SK-N-MC (cell line): ENCODE results near the gene SPAG7.
A peak's percentile ranks its signal among the peaks of the same experiment; 100 is the strongest.

Source experiments
- DNase-seq: peaks from one replicate; pipeline ENCODE4 v3.0.0-alpha.2; 2011; ENCODE audit warnings: low read depth, low spot score
- H3K27ac ChIP-seq: fragments of 200-600 bp; sonication (generic); 2 replicates; pipeline ENCODE4 v1.5.1; 2016; ENCODE audit warnings: mixed run types
- H3K36me3 ChIP-seq: fragments of 200-600 bp; sonication (generic); 2 replicates; pipeline ENCODE4 v1.6.1; 2017; ENCODE audit warnings: antibody characterized with exemption, low read length, mixed read lengths; ENCODE audit not compliant: insufficient read depth
- H3K4me3 ChIP-seq: fragments of 200-600 bp; sonication (generic); 2 replicates; pipeline ENCODE4 v1.5.1; 2016
- H3K9ac ChIP-seq: fragments of 200-600 bp; sonication (generic); 2 replicates; pipeline ENCODE4 v1.8.0; 2017; ENCODE audit warnings: mixed run types, mixed read lengths; ENCODE audit not compliant: insufficient read length
- H3K9me3 ChIP-seq: fragments of 200-600 bp; sonication (generic); 2 replicates; pipeline ENCODE4 v1.6.1; 2017; ENCODE audit warnings: low read depth, mild to moderate bottlenecking, antibody characterized with exemption, low read length, moderate library complexity, mixed read lengths
- EZH2 ChIP-seq: fragments of 200-600 bp; sonication (generic); IDR thresholded peaks from one replicate; pipeline ENCODE4 v1.6.1; 2017; ENCODE audit warnings: antibody characterized with exemption
- FOXP2 ChIP-seq: optimal IDR thresholded peaks from 2 replicates; pipeline ENCODE3; 2011; ENCODE audit warnings: mild to moderate bottlenecking, moderate library complexity; ENCODE audit not compliant: insufficient read depth; ENCODE audit errors: extremely low read length, control extremely low read depth
- POLR2AphosphoS5 ChIP-seq: IDR thresholded peaks from 2 replicates; pipeline ENCODE4 v1.6.1; 2012; ENCODE audit warnings: mild to moderate bottlenecking, low read depth, low read length, borderline replicate concordance

SPAG7 gene

GRCh38 chr17:4948166-4948930, 19.3 kb downstream of the SPAG7 start, which contains the start of gene PFN1:
Gene PFN1 (minus strand): TSS chr17:4948530. CDS start chr17:4948394, 136 bp downstream.
- H3K4me3 ChIP-seq, result peak within 1 kb of the TSS; percentile 83

GRCh38 chr17:4947411-4948165, 20.0 kb downstream of the SPAG7 start:
- no peak for TF ChIP-seq EZH2
- TF ChIP-seq POLR2AphosphoS5, result no peak; the same call in 1 of the 2 replicates
- no peak for TF ChIP-seq FOXP2
- Histone ChIP-seq H3K9ac (peak overlapping the region; percentile 90), H3K36me3 (peaks cover 43% of the 10 kb centered on the region), H3K9me3 (no peaks in the 10 kb centered on the region), H3K4me3 (peak overlapping the region; percentile 83), H3K27ac (peak overlapping the region; percentile 97)
- no peak for DNase-seq

More at GRCh38 chr17:4948166-4948930, 19.3 kb downstream of the SPAG7 start, which contains the start of gene PFN1:
- H3K9ac ChIP-seq, result peak within 1 kb of the TSS; percentile 90
- DNase-seq, result peak; percentile 52
- no peaks in the 10 kb centered on the region for H3K9me3 ChIP-seq
- H3K27ac ChIP-seq, result peak within 1 kb of the TSS; percentile 97
- peak; percentile 62; the same call in 1 of the 2 replicates for TF ChIP-seq POLR2AphosphoS5
- no peak for TF ChIP-seq FOXP2
- TF ChIP-seq EZH2, result no peak
- H3K36me3 ChIP-seq, result peaks cover 36% of the 10 kb centered on the region

- Histone ChIP-seq H3K9me3 (no peaks in the 10 kb centered on the region), H3K9ac (peak overlapping the region; percentile 90), H3K36me3 (peaks cover 49% of the 10 kb centered on the region), H3K27ac (0 out of 2 replicates have a peak overlapping the region, but pooled peaks have one; percentile 55), H3K4me3 (peak overlapping the region; percentile 83)
- TF ChIP-seq FOXP2 (no peak), POLR2AphosphoS5 (no peak), EZH2 (no peak)
- DNase-seq, result no peak
These were observed 20.6 kb downstream of the SPAG7 start for GRCh38 chr17:4947010-4947410.

GRCh38 chr17:4946312-4946976, 21.2 kb downstream of the SPAG7 start:
- no peaks in the 10 kb centered on the region for H3K9me3 ChIP-seq
- no peak for DNase-seq
- peaks cover 50% of the 10 kb centered on the region for H3K36me3 ChIP-seq
- 0 out of 2 replicates have a peak overlapping the region, but pooled peaks have one; percentile 55 for H3K27ac ChIP-seq
- H3K4me3 ChIP-seq, result peak overlapping the region; percentile 83
- H3K9ac ChIP-seq, result peak overlapping the region; percentile 90
- TF ChIP-seq FOXP2 (no peak), EZH2 (no peak), POLR2AphosphoS5 (peak; percentile 21; the same call in 1 of the 2 replicates)

GRCh38 chr17:4945944-4946280, 21.7 kb downstream of the SPAG7 start:
- Histone ChIP-seq H3K4me3 (peak overlapping the region; percentile 83; the same call in 1 of the 2 replicates), H3K9ac (no peak overlapping the region), H3K36me3 (peaks cover 50% of the 10 kb centered on the region), H3K27ac (0 out of 2 replicates have a peak overlapping the region, but pooled peaks have one; percentile 55), H3K9me3 (no peaks in the 10 kb centered on the region)
- TF ChIP-seq EZH2 (no peak), FOXP2 (no peak), POLR2AphosphoS5 (no peak)
- DNase-seq, result no peak

- H3K4me3 ChIP-seq, result no peak overlapping the region
- H3K36me3 ChIP-seq, result peaks cover 50% of the 10 kb centered on the region
- DNase-seq, result no peak
- peak overlapping the region; percentile 56 for H3K27ac ChIP-seq
- no peak overlapping the region for H3K9ac ChIP-seq
- H3K9me3 ChIP-seq, result no peaks in the 10 kb centered on the region
- TF ChIP-seq EZH2 (no peak), FOXP2 (no peak), POLR2AphosphoS5 (no peak)
These were observed 22.3 kb downstream of the SPAG7 start for GRCh38 chr17:4945176-4945943.

- no peak for DNase-seq
- no peak overlapping the region for H3K9ac ChIP-seq
- H3K4me3 ChIP-seq, result no peak overlapping the region
- H3K36me3 ChIP-seq, result peaks cover 50% of the 10 kb centered on the region
- H3K27ac ChIP-seq, result peak overlapping the region; percentile 56
- TF ChIP-seq FOXP2 (no peak), EZH2 (no peak), POLR2AphosphoS5 (no peak; the same call in 1 of the 2 replicates)
- no peaks in the 10 kb centered on the region for H3K9me3 ChIP-seq
These were observed 23.0 kb downstream of the SPAG7 start for GRCh38 chr17:4944554-4945175.
